HL-60/S4 treated with phorbol 12-myristate 13-acetate at 8.2 ng/mL for 4 days and 3 days (cell line): ENCODE measurements around the gene TMCO5A.

ENCODE experiments used
- in situ Hi-C: fragments of 300-500 bp; cut with MboI; formaldehyde crosslinking; loops from 2 replicates; pipeline ENCODE4 v1.15.0; 2022; ENCODE audit warnings: low sequenced_read_pairs

The TMCO5A gene

DNA sequence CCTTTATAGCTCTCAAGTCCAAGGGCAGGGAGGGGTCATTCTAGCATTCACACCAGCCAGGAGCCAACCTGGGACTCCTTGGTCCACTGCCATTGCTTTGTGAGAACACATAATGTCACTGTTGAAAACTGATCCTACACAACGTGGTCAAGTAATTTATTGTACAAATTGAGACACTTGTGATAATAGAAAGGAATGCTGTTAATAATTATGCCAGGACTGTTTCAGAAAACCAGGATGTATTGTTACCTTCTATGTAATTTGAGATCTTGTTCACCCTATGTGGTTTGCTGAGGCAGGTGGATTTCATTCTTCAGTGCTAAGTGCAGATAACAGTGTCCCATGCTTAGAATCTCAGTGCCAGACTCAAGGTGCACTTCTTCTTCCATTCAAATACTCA, 33.3 kb downstream of the TMCO5A start:
- in situ Hi-C loops, result no loop called here

DNA sequence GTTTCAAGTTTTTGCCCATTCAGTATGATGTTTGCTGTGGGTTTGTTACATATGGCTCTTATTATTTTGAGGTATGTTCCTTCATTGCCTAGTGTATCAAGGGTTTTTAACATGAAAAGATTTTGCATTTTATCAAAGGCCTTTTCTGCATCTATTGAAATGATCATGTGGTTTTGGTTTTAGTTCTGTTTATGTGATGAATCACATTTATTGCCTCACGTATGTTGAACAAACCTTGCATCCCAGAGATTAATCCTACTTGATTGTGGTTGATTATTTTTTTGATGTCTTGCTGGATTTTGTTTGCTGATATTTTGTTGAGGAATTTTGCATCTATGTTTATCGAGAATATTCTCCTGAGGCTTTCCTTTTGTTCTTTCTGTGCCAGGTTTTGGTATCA, 39.4 kb downstream of the TMCO5A start:
- in situ Hi-C loops, result no loop called here

DNA sequence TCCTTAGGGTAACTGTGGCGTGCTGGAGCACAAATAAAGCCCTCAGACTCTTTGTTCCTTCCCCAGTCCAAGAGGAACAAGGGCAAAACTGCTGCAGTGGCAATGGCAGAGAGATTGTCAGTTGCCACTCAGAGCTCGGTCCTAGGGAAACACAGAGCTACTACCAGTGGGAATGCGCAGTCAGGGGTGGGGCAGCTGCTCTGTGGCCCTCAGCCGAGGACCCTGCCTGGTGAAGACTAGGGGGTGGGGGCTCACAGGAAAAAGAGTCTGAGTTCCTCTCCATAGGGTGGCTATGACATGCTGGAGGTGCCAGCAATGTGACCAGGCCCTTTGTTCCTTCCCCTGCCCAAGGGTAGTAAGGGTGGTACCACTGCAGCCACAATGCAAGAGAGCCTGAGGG, 43.8 kb downstream of the TMCO5A start:
- in situ Hi-C loops, result no loop called here

DNA sequence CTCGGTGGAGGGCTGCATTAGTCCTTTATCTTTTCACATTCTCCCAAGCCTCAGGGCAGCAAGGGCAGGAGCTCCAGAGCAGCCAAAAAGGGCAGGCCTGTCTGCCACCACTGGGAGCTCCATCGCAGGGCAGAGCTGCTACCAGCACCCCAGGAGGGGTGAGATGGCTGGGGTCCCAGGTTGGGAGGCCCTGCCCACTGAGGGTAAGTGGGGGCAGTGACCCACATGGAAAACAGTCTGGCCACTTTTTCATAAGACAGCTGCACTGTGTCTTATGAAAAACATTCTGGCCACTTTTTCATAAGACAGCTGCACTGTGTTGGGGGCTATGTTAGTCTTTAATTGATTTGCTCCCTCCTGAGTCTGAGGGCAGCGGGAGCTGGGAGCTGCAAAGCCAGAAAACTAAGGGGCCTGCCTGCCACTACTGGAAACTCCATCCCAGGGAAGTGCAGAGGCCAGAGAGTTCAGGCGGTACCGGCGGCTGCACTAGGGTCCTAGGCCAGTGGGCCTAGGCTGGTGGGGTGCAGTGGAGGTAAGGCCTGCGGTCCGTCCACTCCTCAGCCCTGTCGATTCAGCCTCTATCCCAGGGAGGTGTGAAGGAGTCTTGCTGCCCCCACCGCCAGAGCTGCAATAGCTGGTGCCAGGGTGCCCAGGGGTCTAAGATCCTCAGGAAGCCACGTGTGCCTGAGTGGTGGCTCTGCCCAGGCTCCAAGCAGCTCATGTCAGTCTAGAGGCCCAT, 45.4 kb downstream of the TMCO5A start:
- in situ Hi-C loops, result no loop called here

DNA sequence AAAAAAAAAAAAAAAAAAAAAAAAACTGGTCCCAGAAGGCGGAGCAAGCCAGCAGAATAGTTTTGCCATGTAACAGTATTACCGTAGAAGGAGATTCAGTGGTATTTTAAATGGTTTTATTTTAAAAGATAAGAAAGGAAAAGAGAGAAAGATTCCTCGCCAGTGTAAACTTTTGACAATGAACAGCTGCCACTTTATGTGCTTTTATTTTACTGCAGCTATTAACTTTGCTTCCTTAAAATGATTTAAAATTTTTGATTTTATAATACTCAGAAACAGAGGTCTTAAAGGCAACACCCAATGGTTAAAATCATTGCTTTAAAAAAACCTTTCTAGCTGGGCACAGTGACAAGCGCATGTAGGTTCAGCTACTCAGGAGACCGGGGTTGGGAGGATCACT, 46.8 kb downstream of the TMCO5A start:
- in situ Hi-C loops, result no loop called here

DNA sequence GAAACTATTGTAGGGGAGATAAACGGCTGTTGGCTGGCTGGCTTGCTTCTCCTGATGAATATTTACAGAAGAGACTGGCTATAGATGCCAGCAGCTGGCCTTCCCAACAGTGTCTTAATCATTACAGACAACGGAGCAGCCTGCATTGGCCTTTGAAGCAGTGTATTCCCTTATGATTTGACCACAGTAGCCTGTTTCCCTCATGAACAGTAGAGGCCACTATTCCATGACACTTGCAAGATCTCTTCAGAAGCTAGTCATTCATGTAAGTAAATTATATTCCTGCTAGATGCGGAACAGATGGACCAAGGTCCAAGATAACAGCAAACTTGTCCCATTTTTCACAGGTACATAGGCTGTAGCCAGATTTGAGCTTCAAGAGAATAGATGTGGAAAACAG, 47.3 kb downstream of the TMCO5A start:
- in situ Hi-C loops, result no loop called here

DNA sequence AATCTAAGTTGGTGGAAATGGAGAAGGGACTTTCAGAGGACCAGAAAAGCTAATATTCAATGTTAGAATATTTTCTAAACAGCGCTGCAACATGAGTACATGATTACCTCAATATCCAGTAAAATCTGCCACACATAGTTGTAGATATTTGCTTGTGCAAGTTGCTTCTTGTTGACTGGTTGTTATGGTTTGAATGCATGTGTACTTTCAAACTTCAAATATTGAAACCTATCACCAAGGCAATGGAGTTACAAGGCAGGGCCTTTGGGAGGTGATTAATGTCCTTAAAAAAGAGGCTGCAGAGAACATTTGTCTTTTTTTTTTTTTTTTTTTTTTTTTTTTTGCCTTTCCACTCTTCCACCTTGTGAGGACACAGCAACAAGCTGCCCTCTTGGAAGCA, 49.9 kb downstream of the TMCO5A start:
- in situ Hi-C loops, result no loop called here

DNA sequence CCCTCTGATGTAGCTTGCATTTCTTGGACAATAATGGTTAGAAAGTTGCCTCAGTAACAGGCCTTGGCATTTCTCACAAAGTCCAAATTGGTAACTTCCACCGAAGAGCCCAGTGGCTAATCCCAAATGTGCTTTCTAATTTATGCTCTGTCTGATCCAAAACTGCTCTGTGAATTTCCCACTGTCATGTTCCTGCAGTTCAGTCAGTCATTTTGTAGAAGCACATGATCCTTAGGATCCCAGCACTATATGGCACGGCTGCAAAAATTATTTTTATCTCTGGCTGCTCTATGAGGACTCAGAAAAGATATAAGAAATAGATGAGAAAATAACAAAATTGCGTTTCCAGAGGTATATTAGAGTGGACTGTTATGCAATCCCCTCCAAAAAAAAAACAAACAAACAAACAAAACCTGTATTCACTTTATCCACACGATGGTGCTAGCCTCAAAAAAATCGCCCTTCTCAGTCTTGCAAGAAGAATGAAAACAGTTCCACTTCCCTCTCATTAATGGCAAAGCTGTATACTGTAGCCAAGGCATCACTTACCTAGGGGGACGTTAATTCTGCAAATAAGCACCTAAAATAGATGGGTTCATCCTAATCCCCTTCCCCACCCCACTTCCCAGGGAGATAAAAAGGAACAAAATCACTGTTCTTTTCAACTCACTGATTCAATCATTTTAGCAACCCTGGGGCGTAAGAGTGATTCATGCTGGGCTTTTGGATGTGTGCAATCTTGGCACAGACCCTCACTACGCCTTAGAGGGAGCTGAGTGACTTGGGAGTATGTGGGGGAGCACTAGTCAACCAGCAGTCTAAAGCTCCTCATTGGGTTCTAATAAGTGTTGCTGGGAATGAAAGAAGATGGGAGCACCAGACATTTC, 61.3 kb downstream of the TMCO5A start:
- in situ Hi-C loops, result loop anchor here (10.0 kb wide), 1 partner anchor 699 kb away; no protein-coding TSS in a partner anchor
